ENCODE data around the gene HAUS5. TPM values are rescaled to one million over a fixed set of nuclear protein-coding genes. Genes with fewer than 3 reads are reported as not detected.

The HAUS5 gene
- total RNA-seq, 4 donors from 2014 or later = 7.9 to 17.8 (median 10.2) TPM

- DNase-seq = no peak
- no peak within 1 kb of the TSS for H3K4me3 ChIP-seq (replicated peaks in 1 of 3)
Measured at GRCh38 chr19:35641515-35642151, 29.1 kb downstream of the HAUS5 start, which contains the start of gene ETV2. Gene ETV2 (plus strand): TSS chr19:35641745. CDS start chr19:35642461, 716 bp downstream.

GRCh38 chr19:35642312-35642711, 29.8 kb downstream of the HAUS5 start:
- Histone ChIP-seq H3K4me1 (peaks cover 4 to 26% of the 10 kb centered on the region in 2 donors), H3K4me3 (replicated peaks in 1 of 3) (no peak overlapping the region), H3K36me3 (peaks cover 6 to 11% of the 10 kb centered on the region in 2 donors), H3K27me3 (no peaks in the 10 kb centered on the region), H3K27ac (no peak overlapping the region), H3K9me3 (no peaks in the 10 kb centered on the region)
- WGBS, 2 donors = 74 to 84% methylated on average over 8 to 9 of the region's 10 CpGs
- DNase-seq = no peak
- TF ChIP-seq, protein P1, sequence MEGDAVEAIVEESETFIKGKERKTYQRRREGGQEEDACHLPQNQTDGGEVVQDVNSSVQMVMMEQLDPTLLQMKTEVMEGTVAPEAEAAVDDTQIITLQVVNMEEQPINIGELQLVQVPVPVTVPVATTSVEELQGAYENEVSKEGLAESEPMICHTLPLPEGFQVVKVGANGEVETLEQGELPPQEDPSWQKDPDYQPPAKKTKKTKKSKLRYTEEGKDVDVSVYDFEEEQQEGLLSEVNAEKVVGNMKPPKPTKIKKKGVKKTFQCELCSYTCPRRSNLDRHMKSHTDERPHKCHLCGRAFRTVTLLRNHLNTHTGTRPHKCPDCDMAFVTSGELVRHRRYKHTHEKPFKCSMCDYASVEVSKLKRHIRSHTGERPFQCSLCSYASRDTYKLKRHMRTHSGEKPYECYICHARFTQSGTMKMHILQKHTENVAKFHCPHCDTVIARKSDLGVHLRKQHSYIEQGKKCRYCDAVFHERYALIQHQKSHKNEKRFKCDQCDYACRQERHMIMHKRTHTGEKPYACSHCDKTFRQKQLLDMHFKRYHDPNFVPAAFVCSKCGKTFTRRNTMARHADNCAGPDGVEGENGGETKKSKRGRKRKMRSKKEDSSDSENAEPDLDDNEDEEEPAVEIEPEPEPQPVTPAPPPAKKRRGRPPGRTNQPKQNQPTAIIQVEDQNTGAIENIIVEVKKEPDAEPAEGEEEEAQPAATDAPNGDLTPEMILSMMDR (IDR thresholded peaks at IDR 0.05) = no peak
- no peak for TF ChIP-seq POLR2A (IDR thresholded peaks at IDR 0.05)
- intact Hi-C loops (cut with DNase I) = no loop called here

More at GRCh38 chr19:35641515-35642151, 29.1 kb downstream of the HAUS5 start, which contains the start of gene ETV2:
- Histone ChIP-seq H3K27me3 (no peaks in the 10 kb centered on the region), H3K4me1 (peaks cover 4 to 26% of the 10 kb centered on the region in 2 donors), H3K36me3 (peaks cover 13 to 17% of the 10 kb centered on the region in 2 donors), H3K9me3 (no peaks in the 10 kb centered on the region), H3K27ac (no peak within 1 kb of the TSS)
- WGBS, 2 donors = 25 to 29% methylated on average over 10 to 18 of the region's 28 CpGs
- TF ChIP-seq, protein P1 (IDR thresholded peaks at IDR 0.05) = no peak
- no peak for TF ChIP-seq POLR2A (IDR thresholded peaks at IDR 0.05)
- intact Hi-C loops (cut with DNase I) = no loop called here

DNA sequence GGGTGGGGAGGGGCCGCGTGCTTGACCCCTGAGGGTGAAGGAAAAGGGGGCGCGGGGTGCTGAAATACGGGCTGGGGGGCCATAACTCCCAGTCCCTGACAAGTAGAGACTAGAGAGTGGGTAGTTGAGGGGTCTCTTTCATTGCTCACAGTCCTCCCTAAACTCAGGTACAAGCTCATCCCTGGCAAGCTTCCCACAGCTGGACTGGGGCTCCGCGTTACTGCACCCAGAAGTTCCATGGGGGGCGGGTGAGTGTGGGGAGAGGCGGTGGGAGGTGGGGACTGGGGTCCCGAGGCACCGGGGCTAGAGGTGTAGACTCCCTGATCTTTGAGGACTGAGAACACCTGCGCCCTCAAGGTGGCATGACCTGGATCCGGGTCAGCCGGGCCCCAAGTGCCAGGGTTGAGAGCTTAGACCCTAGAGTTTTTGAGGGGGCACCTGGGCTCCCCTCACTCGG, 30.3 kb downstream of the HAUS5 start:
- WGBS, 2 donors = 34 to 55% methylated on average over 7 of the region's 15 CpGs

DNA sequence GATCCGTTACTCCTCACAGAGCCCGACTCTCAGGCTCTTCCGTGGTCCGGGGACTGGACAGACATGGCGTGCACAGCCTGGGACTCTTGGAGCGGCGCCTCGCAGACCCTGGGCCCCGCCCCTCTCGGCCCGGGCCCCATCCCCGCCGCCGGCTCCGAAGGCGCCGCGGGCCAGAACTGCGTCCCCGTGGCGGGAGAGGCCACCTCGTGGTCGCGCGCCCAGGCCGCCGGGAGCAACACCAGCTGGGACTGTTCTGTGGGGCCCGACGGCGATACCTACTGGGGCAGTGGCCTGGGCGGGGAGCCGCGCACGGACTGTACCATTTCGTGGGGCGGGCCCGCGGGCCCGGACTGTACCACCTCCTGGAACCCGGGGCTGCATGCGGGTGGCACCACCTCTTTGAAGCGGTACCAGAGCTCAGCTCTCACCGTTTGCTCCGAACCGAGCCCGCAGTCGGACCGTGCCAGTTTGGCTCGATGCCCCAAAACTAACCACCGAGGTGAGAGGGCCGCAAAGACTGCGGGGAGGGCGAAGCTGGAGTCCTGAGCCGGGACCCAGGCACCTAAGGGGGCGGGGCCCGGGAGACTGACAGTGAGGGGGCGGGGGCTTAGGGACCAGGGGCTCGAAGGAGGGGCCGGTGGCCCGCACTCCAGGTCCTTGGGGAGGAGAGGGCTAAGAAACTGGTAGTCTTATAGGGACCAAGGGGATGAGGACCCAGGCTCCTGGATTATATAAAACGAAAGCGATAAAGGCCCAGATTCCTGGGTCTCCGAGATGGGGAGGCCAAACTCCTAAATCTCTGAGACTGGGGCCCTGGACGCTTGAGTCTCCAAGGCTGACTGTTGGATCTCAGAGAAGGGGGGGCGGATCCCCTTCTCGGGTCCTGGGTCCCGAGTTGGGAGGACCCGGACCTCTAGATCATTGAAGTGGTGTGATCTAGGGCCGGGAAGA, 31.0 kb downstream of the HAUS5 start:
- intact Hi-C loops (cut with DNase I) = no loop called here
- Histone ChIP-seq H3K4me1 (peaks cover 10 to 26% of the 10 kb centered on the region in 2 donors), H3K9me3 (no peaks in the 10 kb centered on the region), H3K27ac (peak overlapping the region; percentile 19 to 88 (median 62)), H3K36me3 (no peaks in the 10 kb centered on the region), H3K27me3 (no peaks in the 10 kb centered on the region), H3K4me3 (replicated peaks in 1 of 3) (peak overlapping the region; percentile 8 to 69 (median 47))
- 0 to 1% methylated on average over 16 to 26 of the region's 69 CpGs for WGBS, 2 donors
- TF ChIP-seq, protein P1 (IDR thresholded peaks at IDR 0.05) = no peak
- peak in 1 of 2 donors; percentile 84 for TF ChIP-seq POLR2A (IDR thresholded peaks at IDR 0.05)
- peak; percentile 86 to 88 for DNase-seq

More for the DNA sequence above, 30.3 kb downstream of the HAUS5 start:
- H3K4me3 ChIP-seq (replicated peaks in 1 of 3) = peak overlapping the region in 2 of 3 donors; percentile 8 to 47
- H3K4me1 ChIP-seq = peaks cover 9 to 26% of the 10 kb centered on the region in 2 donors
- no peaks in the 10 kb centered on the region for H3K27me3 ChIP-seq
- no peaks in the 10 kb centered on the region for H3K9me3 ChIP-seq
- peaks cover 1 to 6% of the 10 kb centered on the region in 2 donors for H3K36me3 ChIP-seq
- intact Hi-C loops (cut with DNase I) = no loop called here
- TF ChIP-seq, protein P1 (IDR thresholded peaks at IDR 0.05) = no peak
- no peak for TF ChIP-seq POLR2A (IDR thresholded peaks at IDR 0.05)
- H3K27ac ChIP-seq = peak overlapping the region in 2 of 3 donors; percentile 19 to 88
- peak in 1 of 2 donors; percentile 12 for DNase-seq

Measured in thyroid gland (tissue), 4 donors.